Stomach (tissue), 9 donors: ENCODE data around the gene C2CD3. TPM values are rescaled to one million over a fixed set of nuclear protein-coding genes. Genes with fewer than 3 reads are reported as not detected.

ENCODE experiments used
- DNase-seq, 2 donors: peaks; one replicate each; pipeline versions ENCODE4 v3.0.0 to v3.0.0-alpha.2; 2013 to 2019
- H3K27ac ChIP-seq, 5 donors: fragments of 200-600 bp in 4 of 5; sonication (generic) in 4 of 5; one replicate each; pipeline ENCODE4 v1.5.1; 2013 to 2019; ENCODE audit warnings: mild to moderate bottlenecking in 1 of 5, moderate library complexity in 1 of 5
- H3K27me3 ChIP-seq, 3 donors: fragments of 200-600 bp; sonication (generic); one replicate each; pipeline ENCODE4 v1.5.1; 2017 to 2019; ENCODE audit warnings: mixed run types in 1 of 3
- H3K36me3 ChIP-seq, 4 donors: fragments of 200-600 bp; sonication (generic); 1 replicate in 3 of 4; 2 replicates in 1 of 4; pipeline ENCODE4 v1.5.1; 2016 to 2019
- H3K4me1 ChIP-seq, 4 donors: fragments of 200-600 bp; sonication (generic); one replicate each; pipeline ENCODE4 v1.5.1; 2016 to 2019
- H3K4me3 ChIP-seq, 4 donors: fragments of 200-600 bp; sonication (generic) in 3 of 4; one replicate each; pipeline ENCODE4 v1.5.1; 2016 to 2019; ENCODE audit warnings: mild to moderate bottlenecking in 1 of 4
- H3K9me3 ChIP-seq, 4 donors: fragments of 200-600 bp; sonication (generic); one replicate each; pipeline ENCODE4 v1.5.1; 2016 to 2019
- EP300 ChIP-seq: sonication (generic); formaldehyde crosslinking; IDR thresholded peaks from one replicate; pipeline ENCODE4 v1.6.1; 2017; ENCODE audit warnings: antibody characterized with exemption
- POLR2A ChIP-seq, 4 donors: fragments of 450-650 bp; IDR thresholded peaks; one replicate each; pipeline ENCODE4 v1.6.1; 2016; ENCODE audit warnings: antibody characterized with exemption in 4 of 4, control low read depth in 2 of 4, mild to moderate bottlenecking in 1 of 4, moderate library complexity in 1 of 4
- POLR2AphosphoS5 ChIP-seq, 3 donors: sonication (generic); formaldehyde crosslinking; IDR thresholded peaks; one replicate each; pipeline ENCODE4 v1.6.1; 2016; ENCODE audit warnings: antibody characterized with exemption in 3 of 3
- WGBS, 5 donors: extraction: QIAGEN DNeasy Blood & Tissue Kit in 3 of 5; methylation state at CpG; one replicate each; pipeline versions ENCODE4 v1.1.5 to v1.1.7; 2013 to 2018; 5-methylcytosine and 5-hydroxymethylcytosine counted together
- intact Hi-C: fragments of 100-400 bp; cut with DNase I; formaldehyde crosslinking; loops from one replicate; pipeline ENCODE4 v1.15.1; 2023; ENCODE audit warnings: low total_unique reads
- polyA plus RNA-seq, 3 donors: library from polyadenylated mRNA; stranded (reverse); fragments of 200-250 nt; gene quantifications; one replicate each; pipeline ENCODE4 v1.2.3, GENCODE V29; 2013
- total RNA-seq, 5 donors: library from RNA; depleted of rRNA; stranded (reverse); fragments of >200 nt; gene quantifications; one replicate each; pipeline versions ENCODE4 v1.1.0 to v1.2.3, GENCODE V29; 2014 to 2016
- TF ChIP-seq, protein P1 (sequence below), 7 experiments: fragments of 450-650 bp in 4 of 7; fragments of 200-600 bp in 3 of 7; sonication (generic) in 3 of 7; IDR thresholded peaks; one replicate each; pipeline ENCODE4 v1.5.1; 2016 to 2019; ENCODE audit warnings: antibody characterized with exemption in 7 of 7, control low read depth in 2 of 7, mild to moderate bottlenecking in 1 of 7
- donor health status: healthy with polysubstance abuse.
- donor health status: Bipolar disorder and iron deficiency.
- donor health status: healthy.

C2CD3 gene
- total and polyA plus RNA-seq, 8 donors: 5.6 to 176 (median 38.6) TPM

DNA sequence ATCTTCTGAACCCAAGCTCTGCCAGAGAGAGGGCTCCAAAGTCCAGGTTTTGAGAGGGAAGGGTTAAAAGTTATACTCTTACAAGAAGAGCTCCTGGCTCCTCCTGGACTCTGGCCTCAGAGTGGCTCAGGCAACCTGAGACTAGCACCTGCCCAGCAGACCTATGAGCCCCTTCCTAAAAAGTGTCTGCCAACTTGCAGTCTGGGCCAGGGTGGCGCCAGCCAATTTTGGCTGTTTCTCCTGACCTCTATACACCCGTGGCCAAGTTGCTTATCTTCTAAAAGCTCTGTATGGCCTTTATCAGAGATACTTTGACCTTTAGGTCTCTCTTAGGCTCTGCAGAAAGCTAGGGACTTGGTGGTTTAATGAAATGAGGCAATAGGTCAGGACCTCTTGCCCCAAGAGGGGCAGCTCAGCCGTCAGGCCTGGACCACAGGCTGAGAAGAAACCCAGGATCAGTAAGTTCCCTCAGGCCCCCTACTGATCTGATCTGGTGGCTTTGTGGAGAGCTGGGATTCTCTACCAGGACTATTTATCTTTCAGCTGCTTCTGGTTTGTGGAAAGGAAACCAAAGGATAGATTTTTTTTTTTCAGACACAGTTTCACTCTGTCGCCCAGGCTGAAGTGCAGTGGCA is 151.6 kb downstream of the C2CD3 start:
- intact Hi-C loops: no loop called here
- peak in 1 of 2 donors; percentile 69 for DNase-seq
- TF ChIP-seq POLR2A (IDR thresholded peaks at IDR 0.05) (no peak), EP300 (no peak), POLR2AphosphoS5 (IDR thresholded peaks at IDR 0.05) (no peak)
- TF ChIP-seq, protein P1, sequence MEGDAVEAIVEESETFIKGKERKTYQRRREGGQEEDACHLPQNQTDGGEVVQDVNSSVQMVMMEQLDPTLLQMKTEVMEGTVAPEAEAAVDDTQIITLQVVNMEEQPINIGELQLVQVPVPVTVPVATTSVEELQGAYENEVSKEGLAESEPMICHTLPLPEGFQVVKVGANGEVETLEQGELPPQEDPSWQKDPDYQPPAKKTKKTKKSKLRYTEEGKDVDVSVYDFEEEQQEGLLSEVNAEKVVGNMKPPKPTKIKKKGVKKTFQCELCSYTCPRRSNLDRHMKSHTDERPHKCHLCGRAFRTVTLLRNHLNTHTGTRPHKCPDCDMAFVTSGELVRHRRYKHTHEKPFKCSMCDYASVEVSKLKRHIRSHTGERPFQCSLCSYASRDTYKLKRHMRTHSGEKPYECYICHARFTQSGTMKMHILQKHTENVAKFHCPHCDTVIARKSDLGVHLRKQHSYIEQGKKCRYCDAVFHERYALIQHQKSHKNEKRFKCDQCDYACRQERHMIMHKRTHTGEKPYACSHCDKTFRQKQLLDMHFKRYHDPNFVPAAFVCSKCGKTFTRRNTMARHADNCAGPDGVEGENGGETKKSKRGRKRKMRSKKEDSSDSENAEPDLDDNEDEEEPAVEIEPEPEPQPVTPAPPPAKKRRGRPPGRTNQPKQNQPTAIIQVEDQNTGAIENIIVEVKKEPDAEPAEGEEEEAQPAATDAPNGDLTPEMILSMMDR (IDR thresholded peaks at IDR 0.05): no peak
- Histone ChIP-seq H3K4me1 (peaks cover 34 to 48% (median 42%) of the 10 kb centered on the region in 4 donors), H3K27ac (peak overlapping the region; percentile 80 to 92 (median 90)), H3K27me3 (no peaks in the 10 kb centered on the region), H3K36me3 (peaks cover 0 to 29% (median 15%) of the 10 kb centered on the region in 4 donors), H3K4me3 (no peak overlapping the region), H3K9me3 (no peaks in the 10 kb centered on the region)
- WGBS, 5 donors: 23 to 41% (median 32%) methylated on average over 4 of the region's 4 CpGs

DNA sequence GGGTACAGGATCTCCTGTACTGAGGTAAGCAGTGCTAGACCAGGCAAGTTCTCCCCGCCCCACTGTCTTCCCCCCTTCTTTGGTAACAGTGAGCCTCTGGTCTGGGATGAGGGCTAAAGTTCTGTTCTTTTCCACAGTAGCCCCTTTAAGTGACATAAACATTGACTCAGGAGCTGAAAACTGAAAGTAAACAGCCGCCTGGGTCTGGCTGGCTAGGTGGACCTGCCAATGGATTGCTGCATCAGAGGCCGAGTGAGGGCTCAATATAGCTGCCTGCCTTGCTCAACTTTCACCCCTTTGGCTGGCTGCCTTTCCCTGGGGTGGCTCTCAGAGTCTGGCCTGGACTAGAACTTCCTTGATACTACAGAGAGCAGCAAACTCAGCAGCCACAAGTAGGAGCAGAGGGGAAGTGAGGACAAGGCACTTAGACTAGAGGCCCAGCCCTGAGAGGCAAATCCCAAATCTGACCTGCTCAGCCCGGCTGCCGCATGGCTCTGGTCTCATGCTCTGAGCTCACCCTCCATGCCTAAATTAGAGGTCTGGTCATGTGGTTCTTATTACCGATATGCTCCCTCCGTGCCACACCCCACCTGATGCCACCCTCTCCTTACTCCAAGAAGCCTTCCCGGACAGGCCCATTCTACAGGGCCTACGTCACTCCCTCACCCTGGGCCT is 152.3 kb downstream of the C2CD3 start:
- intact Hi-C loops: no loop called here
- no peak overlapping the region for H3K4me3 ChIP-seq

DNA sequence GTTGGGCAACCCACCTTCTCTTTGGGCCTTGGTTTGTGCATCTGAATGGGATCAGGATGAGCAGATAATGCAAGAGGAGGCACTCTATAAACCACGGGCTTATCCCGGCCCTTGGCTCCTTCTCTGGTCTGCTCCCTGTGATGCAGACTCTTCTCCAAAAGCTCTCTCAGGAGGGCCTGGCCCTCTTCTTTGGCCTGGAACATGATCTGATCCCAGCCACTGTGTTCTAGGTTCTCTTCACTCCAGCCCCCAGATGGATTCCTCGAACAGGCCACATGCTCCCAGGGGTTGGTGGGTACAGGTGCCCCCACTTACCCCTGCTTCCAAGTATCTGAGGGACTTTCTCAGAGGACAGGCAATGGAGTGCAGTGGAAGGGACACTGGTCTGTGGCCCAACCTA is 153.2 kb downstream of the C2CD3 start:
- no peak for DNase-seq
- Histone ChIP-seq H3K27ac (peak overlapping the region; percentile 80 to 92 (median 90)), H3K4me3 (no peak overlapping the region), H3K9me3 (no peaks in the 10 kb centered on the region), H3K36me3 (peaks cover 0 to 35% (median 24%) of the 10 kb centered on the region in 4 donors), H3K27me3 (no peaks in the 10 kb centered on the region), H3K4me1 (peaks cover 30 to 41% (median 35%) of the 10 kb centered on the region in 4 donors)
- TF ChIP-seq, protein P1 (IDR thresholded peaks at IDR 0.05): no peak
- TF ChIP-seq POLR2AphosphoS5 (IDR thresholded peaks at IDR 0.05) (no peak), EP300 (no peak), POLR2A (IDR thresholded peaks at IDR 0.05) (no peak)
- intact Hi-C loops: no loop called here
- WGBS, 5 donors: 78 to 98% (median 87%) methylated on average over 3 of the region's 3 CpGs

More for the DNA sequence above, 152.3 kb downstream of the C2CD3 start:
- 30 to 40% (median 36%) methylated on average over 9 of the region's 9 CpGs for WGBS, 5 donors
- no peaks in the 10 kb centered on the region for H3K27me3 ChIP-seq
- H3K36me3 ChIP-seq: peaks cover 0 to 35% (median 20%) of the 10 kb centered on the region in 4 donors
- TF ChIP-seq POLR2AphosphoS5 (IDR thresholded peaks at IDR 0.05) (peak; percentile 50 to 87 (median 82)), POLR2A (IDR thresholded peaks at IDR 0.05) (no peak)
- H3K27ac ChIP-seq: peak overlapping the region; percentile 80 to 92 (median 90)
- no peaks in the 10 kb centered on the region for H3K9me3 ChIP-seq
- H3K4me1 ChIP-seq: peaks cover 30 to 41% (median 38%) of the 10 kb centered on the region in 4 donors
- peak; percentile 96 to 97 for DNase-seq

DNA sequence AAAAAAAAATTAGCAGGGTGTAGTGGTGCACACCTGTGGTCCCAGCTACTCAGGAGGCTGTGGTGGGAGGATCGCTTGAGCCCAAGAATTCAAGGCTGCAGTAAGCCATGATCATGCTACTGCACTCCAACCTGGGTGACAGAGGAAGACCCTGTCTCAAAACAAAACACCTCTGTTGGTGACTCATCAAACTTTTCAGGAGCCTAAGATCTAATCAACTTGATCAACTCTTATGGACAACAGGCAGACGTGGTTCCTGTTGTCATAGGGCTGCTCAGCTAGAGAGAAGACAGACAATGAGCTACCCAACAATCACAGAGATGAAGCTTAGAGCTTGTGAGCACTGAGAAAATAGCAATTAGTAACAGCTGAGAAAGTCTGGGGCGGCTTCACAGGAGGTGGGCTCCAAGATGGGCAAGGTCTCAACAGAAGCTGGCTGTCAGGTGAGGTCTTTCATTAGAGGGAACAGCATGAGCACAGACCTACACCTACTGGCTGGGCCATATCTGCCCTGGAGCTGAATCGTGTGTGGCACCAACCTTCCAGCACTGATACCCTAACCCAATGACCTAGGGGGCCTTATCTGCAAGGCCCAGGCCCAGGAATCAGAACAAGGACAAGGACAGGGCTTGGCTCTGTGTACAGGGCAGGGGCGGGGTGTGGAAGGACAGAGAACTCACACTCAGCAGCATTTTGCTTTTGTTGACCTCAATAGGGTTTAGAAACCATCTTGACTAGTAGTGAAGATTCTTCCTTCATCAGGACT is 154.7 kb downstream of the C2CD3 start:
- intact Hi-C loops: no loop called here
- Histone ChIP-seq H3K4me3 (no peak overlapping the region), H3K27ac (peak overlapping the region in 1 of 5 donors; percentile 91), H3K9me3 (no peaks in the 10 kb centered on the region), H3K4me1 (peaks cover 30 to 41% (median 38%) of the 10 kb centered on the region in 4 donors), H3K36me3 (peaks cover 0 to 41% (median 25%) of the 10 kb centered on the region in 4 donors), H3K27me3 (no peaks in the 10 kb centered on the region)
- 81 to 90% (median 87%) methylated on average over 5 of the region's 5 CpGs for WGBS, 5 donors
- peak in 1 of 2 donors; percentile 46 for DNase-seq
- no peak for TF ChIP-seq POLR2A (IDR thresholded peaks at IDR 0.05)
- TF ChIP-seq, protein P1 (IDR thresholded peaks at IDR 0.05): no peak
- TF ChIP-seq POLR2AphosphoS5 (IDR thresholded peaks at IDR 0.05): peak in 2 of 3 donors; percentile 10 to 23
- no peak for TF ChIP-seq EP300
